HEK293T (cell line): ENCODE measurements around the gene PELI2.

Experiments used
- CTCF ChIA-PET: fragments of 350-600 bp; formaldehyde crosslinking; extraction: SDS; loops from one replicate; lab custom pipeline; 2021; ENCODE audit warnings: antibody characterized with exemption, inconsistent platforms; lab: Yijun Ruan, JAX
- POLR2A ChIA-PET: fragments of 350-600 bp; formaldehyde crosslinking; extraction: SDS; loops from one replicate; lab custom pipeline; 2020; ENCODE audit warnings: antibody characterized with exemption, inconsistent platforms; lab: Yijun Ruan, JAX
- DNase-seq: peaks from one replicate; pipeline ENCODE4 v3.0.0; 2012; ENCODE audit warnings: mixed read lengths; ENCODE audit errors: extremely low spot score
- ARNT ChIP-seq: fragments of 450-650 bp; IDR thresholded peaks from 2 replicates; pipeline ENCODE4 v1.6.1; 2017; ENCODE audit warnings: mild to moderate bottlenecking
- BHLHE40 ChIP-seq: fragments of 450-650 bp; IDR thresholded peaks from 2 replicates; pipeline ENCODE4 v1.6.1; 2016; ENCODE audit warnings: mild to moderate bottlenecking, moderate library complexity, borderline replicate concordance
- CTBP1 ChIP-seq: fragments of 450-650 bp; IDR thresholded peaks from 2 replicates; pipeline ENCODE4 v1.6.1; 2016; ENCODE audit warnings: borderline replicate concordance
- ELF4 ChIP-seq: fragments of 450-650 bp; IDR thresholded peaks from 2 replicates; pipeline ENCODE4 v1.6.1; 2017; ENCODE audit warnings: antibody characterized with exemption
- FOXA1 ChIP-seq: fragments of 450-650 bp; IDR thresholded peaks from 2 replicates; pipeline ENCODE4 v1.6.1; 2016; ENCODE audit warnings: mild to moderate bottlenecking
- FOXK2 ChIP-seq: fragments of 450-650 bp; IDR thresholded peaks from 2 replicates; pipeline ENCODE4 v1.6.1; 2016; ENCODE audit warnings: mild to moderate bottlenecking
- FOXM1 ChIP-seq: fragments of 450-650 bp; IDR thresholded peaks from 2 replicates; pipeline ENCODE4 v1.6.1; 2017; ENCODE audit warnings: mild to moderate bottlenecking, borderline replicate concordance
- HDGF ChIP-seq: fragments of 450-650 bp; IDR thresholded peaks from 2 replicates; pipeline ENCODE4 v1.6.1; 2017; ENCODE audit warnings: antibody characterized with exemption, borderline replicate concordance
- L3MBTL2 ChIP-seq: fragments of 450-650 bp; conservative IDR thresholded peaks from 2 replicates; pipeline ENCODE4 v1.6.1; 2016; ENCODE audit warnings: mild to moderate bottlenecking
- LEF1 ChIP-seq: fragments of 450-650 bp; IDR thresholded peaks from 2 replicates; pipeline ENCODE4 v1.6.1; 2017; ENCODE audit warnings: mild to moderate bottlenecking, borderline replicate concordance
- NFRKB ChIP-seq: fragments of 450-650 bp; IDR thresholded peaks from 2 replicates; pipeline ENCODE4 v1.6.1; 2016; ENCODE audit warnings: mild to moderate bottlenecking, moderate library complexity
- PKNOX1 ChIP-seq: fragments of 450-650 bp; IDR thresholded peaks from 2 replicates; pipeline ENCODE4 v1.6.1; 2016
- SP1 ChIP-seq: fragments of 450-650 bp; IDR thresholded peaks from 2 replicates; pipeline ENCODE4 v1.6.1; 2017
- SUZ12 ChIP-seq: fragments of 450-650 bp; IDR thresholded peaks from 2 replicates; pipeline ENCODE4 v1.6.1; 2016; ENCODE audit warnings: mild to moderate bottlenecking
- TARDBP ChIP-seq: fragments of 450-650 bp; IDR thresholded peaks from 2 replicates; pipeline ENCODE4 v1.6.1; 2016
- ZNF384 ChIP-seq: fragments of 450-650 bp; IDR thresholded peaks from 2 replicates; pipeline ENCODE4 v1.6.1; 2016

PELI2 gene

GRCh38 chr14:56213306-56213705, 95.1 kb downstream of the PELI2 start:
- TF ChIP-seq BHLHE40, result no peak
- TF ChIP-seq PKNOX1, result no peak
- no peak for TF ChIP-seq SUZ12
- no peak for TF ChIP-seq NFRKB
- no peak for TF ChIP-seq ELF4
- POLR2A ChIA-PET, result no interaction called here
- CTCF ChIA-PET, result no interaction called here
- no peak for DNase-seq

GRCh38 chr14:56215180-56215579, 97.0 kb downstream of the PELI2 start:
- TF ChIP-seq ELF4, result no peak
- ChIA-PET POLR2A (no interaction called here), CTCF (no interaction called here)
- DNase-seq, result no peak

GRCh38 chr14:56216626-56217379, 98.6 kb downstream of the PELI2 start:
- DNase-seq, result no peak
- TF ChIP-seq HDGF, result no peak
- no peak for TF ChIP-seq ARNT
- no peak for TF ChIP-seq L3MBTL2
- no peak for TF ChIP-seq CTBP1
- TF ChIP-seq NFRKB, result no peak
- POLR2A ChIA-PET, result interaction anchor here (0.6 kb wide), 1 partner anchor 279 kb away, joined by 3 read pairs; no protein-coding TSS in a partner anchor
- CTCF ChIA-PET, result interaction anchor here (1.9 kb wide), 1 partner anchor 124 kb away, joined by 4 read pairs; no protein-coding TSS in a partner anchor

GRCh38 chr14:56217380-56218045, 99.3 kb downstream of the PELI2 start:
- ChIA-PET CTCF (interaction anchor here (1.9 kb wide), 1 partner anchor 123 kb away, joined by 4 read pairs; no protein-coding TSS in a partner anchor), POLR2A (interaction anchor here (0.6 kb wide), 1 partner anchor 279 kb away, joined by 3 read pairs; no protein-coding TSS in a partner anchor)
- no peak for DNase-seq
- TF ChIP-seq NFRKB (no peak), SUZ12 (no peak), FOXM1 (no peak), ARNT (no peak), FOXA1 (no peak), HDGF (no peak), TARDBP (no peak), ELF4 (no peak), BHLHE40 (no peak), PKNOX1 (no peak), L3MBTL2 (no peak), CTBP1 (no peak), SP1 (no peak)

GRCh38 chr14:56219666-56220413, 101.6 kb downstream of the PELI2 start:
- no peak for DNase-seq
- CTCF ChIA-PET, result no interaction called here
- TF ChIP-seq ARNT (no peak), FOXM1 (no peak), FOXK2 (no peak), LEF1 (no peak), FOXA1 (no peak), TARDBP (no peak), ZNF384 (no peak), SP1 (no peak), ELF4 (no peak), HDGF (no peak)
- POLR2A ChIA-PET, result no interaction called here

- TF ChIP-seq FOXM1 (no peak), FOXK2 (no peak), L3MBTL2 (no peak), BHLHE40 (no peak), ZNF384 (no peak), PKNOX1 (no peak), LEF1 (no peak), ELF4 (no peak), NFRKB (no peak), ARNT (no peak), CTBP1 (no peak), SP1 (no peak)
- POLR2A ChIA-PET, result no interaction called here
- no peak for DNase-seq
- CTCF ChIA-PET, result no interaction called here
Measured at GRCh38 chr14:56221382-56222128, 103.3 kb downstream of the PELI2 start.
